Gastrocnemius medialis (tissue), 4 donors: ENCODE data around the gene RUNX1.

Experiments
- POLR2A ChIP-seq, 2 donors: fragments of 450-650 bp; IDR thresholded peaks; one replicate each; pipeline ENCODE4 v1.6.1; 2017; ENCODE audit warnings: antibody characterized with exemption in 2 of 2, mild to moderate bottlenecking in 2 of 2, moderate library complexity in 2 of 2
- TF ChIP-seq, protein P1 (sequence below), 5 experiments: fragments of 450-650 bp in 3 of 5; fragments of 200-600 bp in 2 of 5; sonication (generic) in 2 of 5; IDR thresholded peaks in 4 of 5; conservative IDR thresholded peaks in 1 of 5; 1 replicate in 4 of 5; 2 replicates in 1 of 5; pipeline ENCODE4 v1.5.1; 2016 to 2019; ENCODE audit warnings: antibody characterized with exemption in 5 of 5, mild to moderate bottlenecking in 3 of 5, moderate library complexity in 3 of 5

DNA sequence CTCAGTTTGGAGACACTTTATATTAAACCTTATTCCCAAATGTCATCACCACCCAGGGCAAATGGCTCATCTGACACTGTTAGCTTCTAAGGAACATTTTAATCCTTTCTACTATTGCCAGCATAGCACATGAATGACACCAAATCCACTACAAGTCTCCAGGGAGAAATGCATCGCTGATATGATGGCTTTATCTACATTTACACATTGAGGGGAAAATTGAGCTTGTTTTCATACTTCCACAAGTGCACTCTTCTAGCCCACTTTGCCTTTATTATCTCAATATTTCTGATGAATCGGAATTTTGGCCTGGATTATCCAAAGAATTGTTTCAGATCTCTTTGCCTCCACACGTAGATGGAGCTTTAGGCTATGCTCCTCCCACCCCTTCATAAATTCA is 75.4 kb downstream of the RUNX1 start:
- TF ChIP-seq, protein P1, sequence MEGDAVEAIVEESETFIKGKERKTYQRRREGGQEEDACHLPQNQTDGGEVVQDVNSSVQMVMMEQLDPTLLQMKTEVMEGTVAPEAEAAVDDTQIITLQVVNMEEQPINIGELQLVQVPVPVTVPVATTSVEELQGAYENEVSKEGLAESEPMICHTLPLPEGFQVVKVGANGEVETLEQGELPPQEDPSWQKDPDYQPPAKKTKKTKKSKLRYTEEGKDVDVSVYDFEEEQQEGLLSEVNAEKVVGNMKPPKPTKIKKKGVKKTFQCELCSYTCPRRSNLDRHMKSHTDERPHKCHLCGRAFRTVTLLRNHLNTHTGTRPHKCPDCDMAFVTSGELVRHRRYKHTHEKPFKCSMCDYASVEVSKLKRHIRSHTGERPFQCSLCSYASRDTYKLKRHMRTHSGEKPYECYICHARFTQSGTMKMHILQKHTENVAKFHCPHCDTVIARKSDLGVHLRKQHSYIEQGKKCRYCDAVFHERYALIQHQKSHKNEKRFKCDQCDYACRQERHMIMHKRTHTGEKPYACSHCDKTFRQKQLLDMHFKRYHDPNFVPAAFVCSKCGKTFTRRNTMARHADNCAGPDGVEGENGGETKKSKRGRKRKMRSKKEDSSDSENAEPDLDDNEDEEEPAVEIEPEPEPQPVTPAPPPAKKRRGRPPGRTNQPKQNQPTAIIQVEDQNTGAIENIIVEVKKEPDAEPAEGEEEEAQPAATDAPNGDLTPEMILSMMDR (IDR thresholded peaks at IDR 0.05 in 4 of 5, conservative IDR thresholded peaks at IDR 0.05 in 1 of 5) = no peak
- TF ChIP-seq POLR2A (IDR thresholded peaks at IDR 0.05) = no peak
